Colonic mucosa (tissue), 4 donors: Measurements from ENCODE around the gene SHROOM1. TPM values are rescaled to one million over a fixed set of nuclear protein-coding genes. Genes with fewer than 3 reads are reported as not detected.

Source experiments
- DNase-seq: peaks from one replicate; pipeline ENCODE4 v3.0.0-alpha.2; 2020
- H3K27ac ChIP-seq: fragments of 200-600 bp; one replicate; pipeline ENCODE4 v1.8.0; 2021
- H3K27me3 ChIP-seq: fragments of 200-600 bp; one replicate; pipeline ENCODE4 v1.8.0; 2021
- H3K36me3 ChIP-seq: fragments of 200-600 bp; one replicate; pipeline ENCODE4 v1.8.0; 2021
- H3K4me1 ChIP-seq: fragments of 200-600 bp; one replicate; pipeline ENCODE4 v1.8.0; 2021; ENCODE audit warnings: mild to moderate bottlenecking
- H3K4me3 ChIP-seq: fragments of 200-600 bp; one replicate; pipeline ENCODE4 v1.8.0; 2021
- H3K9ac ChIP-seq, 2 donors: one replicate each; pipeline ENCODE4 v1.7.0; 2013; ENCODE audit warnings: control low read depth in 2 of 2, low read depth in 2 of 2, low read length in 2 of 2
- H3K9me3 ChIP-seq: fragments of 200-600 bp; one replicate; pipeline ENCODE4 v1.8.0; 2021
- intact Hi-C: fragments of 100-400 bp; cut with DNase I; formaldehyde crosslinking; loops from one replicate; pipeline ENCODE4 v1.14.1; 2022
- total RNA-seq, 2 donors: library from RNA; stranded (reverse); fragmentation: NEBNext Ultra II Directional in 1 of 2; extraction: Animal tissue kit (Norgen Biotek cat#: 25700) in 1 of 2; gene quantifications; one replicate each; pipeline ENCODE4 v1.2.1, GENCODE V29; 2021
- TF ChIP-seq, protein P1 (sequence below): fragments of 200-600 bp; IDR thresholded peaks from one replicate; pipeline ENCODE4 v1.8.0; 2022; ENCODE audit warnings: antibody characterized with exemption, mild to moderate bottlenecking
- donor health status: healthy.
- donor health status: DM: no; HTN: no; CAD: no.
- donor health status: DM: no; HTN: no; CAD: no.

SHROOM1 gene
- total RNA-seq, 2 donors from 2014 or later: 36.9 to 64.1 TPM

DNA sequence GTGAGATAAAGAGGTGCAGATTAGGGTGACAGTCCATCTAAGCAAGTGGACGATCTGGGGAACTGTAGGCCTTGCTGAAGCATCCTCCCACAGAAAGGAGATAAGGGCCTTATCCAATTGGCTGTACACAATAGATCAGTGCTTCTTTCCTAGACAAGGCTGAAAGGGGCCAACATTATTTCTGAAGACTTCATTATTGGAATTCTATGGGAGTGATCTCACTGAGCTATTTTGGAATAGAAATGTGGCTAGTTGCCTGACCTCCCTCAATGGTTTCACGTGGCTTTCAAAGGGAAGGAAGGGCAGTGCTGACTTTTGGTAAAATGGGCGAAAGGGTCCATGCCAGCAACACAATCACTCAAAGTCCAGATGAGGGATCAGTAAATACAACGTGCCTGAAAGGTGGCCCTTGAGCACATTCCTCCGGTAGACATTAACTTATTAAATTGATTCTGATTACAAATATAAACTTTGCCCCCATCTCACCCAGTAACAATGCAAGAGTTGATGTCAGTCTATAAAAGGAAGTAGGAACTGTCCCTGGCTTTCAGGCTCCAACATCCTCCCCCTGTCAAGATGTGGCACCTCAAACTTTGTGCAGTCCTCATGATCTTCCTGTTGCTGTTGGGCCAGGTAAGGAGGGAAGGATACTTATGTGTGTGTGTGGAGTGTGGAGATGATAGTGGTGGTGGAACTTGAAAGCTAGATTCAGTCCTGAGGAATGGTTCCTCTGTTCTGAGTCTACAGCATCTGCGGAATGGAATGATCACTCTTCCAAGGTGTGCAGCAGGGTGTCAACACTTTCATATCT is 42.9 kb upstream of the SHROOM1 start, which contains the start of gene LEAP2:
TSS of gene LEAP2 (plus strand) at position 550 of the 811 bp plus-strand sequence. CDS start at position 577, 27 bp downstream.
- TF ChIP-seq, protein P1, sequence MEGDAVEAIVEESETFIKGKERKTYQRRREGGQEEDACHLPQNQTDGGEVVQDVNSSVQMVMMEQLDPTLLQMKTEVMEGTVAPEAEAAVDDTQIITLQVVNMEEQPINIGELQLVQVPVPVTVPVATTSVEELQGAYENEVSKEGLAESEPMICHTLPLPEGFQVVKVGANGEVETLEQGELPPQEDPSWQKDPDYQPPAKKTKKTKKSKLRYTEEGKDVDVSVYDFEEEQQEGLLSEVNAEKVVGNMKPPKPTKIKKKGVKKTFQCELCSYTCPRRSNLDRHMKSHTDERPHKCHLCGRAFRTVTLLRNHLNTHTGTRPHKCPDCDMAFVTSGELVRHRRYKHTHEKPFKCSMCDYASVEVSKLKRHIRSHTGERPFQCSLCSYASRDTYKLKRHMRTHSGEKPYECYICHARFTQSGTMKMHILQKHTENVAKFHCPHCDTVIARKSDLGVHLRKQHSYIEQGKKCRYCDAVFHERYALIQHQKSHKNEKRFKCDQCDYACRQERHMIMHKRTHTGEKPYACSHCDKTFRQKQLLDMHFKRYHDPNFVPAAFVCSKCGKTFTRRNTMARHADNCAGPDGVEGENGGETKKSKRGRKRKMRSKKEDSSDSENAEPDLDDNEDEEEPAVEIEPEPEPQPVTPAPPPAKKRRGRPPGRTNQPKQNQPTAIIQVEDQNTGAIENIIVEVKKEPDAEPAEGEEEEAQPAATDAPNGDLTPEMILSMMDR: no peak
- Histone ChIP-seq H3K27ac (peak within 1 kb of the TSS; percentile 51), H3K36me3 (no peaks in the 10 kb centered on the region), H3K9me3 (no peaks in the 10 kb centered on the region), H3K9ac (no peak within 1 kb of the TSS), H3K27me3 (no peaks in the 10 kb centered on the region), H3K4me1 (no peaks in the 10 kb centered on the region), H3K4me3 (no peak within 1 kb of the TSS)
- DNase-seq: no peak
- intact Hi-C loops: no loop called here

DNA sequence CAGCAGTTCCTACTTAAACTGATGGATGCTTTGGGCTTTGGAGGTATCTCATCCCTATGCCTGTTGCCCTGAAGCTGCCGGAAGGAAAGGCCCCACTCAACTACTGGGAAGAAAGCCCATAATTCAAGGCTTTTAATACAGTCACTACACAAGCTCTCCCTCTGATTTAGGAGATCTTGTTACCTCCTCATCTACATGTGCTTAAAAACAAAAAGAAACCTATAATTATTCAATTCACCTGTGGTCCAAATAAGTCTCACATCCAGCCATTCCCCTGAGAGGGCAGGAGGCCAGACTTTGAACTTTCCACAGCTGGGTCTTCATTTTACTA is 42.3 kb upstream of the SHROOM1 start:
- intact Hi-C loops: no loop called here
- no peaks in the 10 kb centered on the region for H3K36me3 ChIP-seq

DNA sequence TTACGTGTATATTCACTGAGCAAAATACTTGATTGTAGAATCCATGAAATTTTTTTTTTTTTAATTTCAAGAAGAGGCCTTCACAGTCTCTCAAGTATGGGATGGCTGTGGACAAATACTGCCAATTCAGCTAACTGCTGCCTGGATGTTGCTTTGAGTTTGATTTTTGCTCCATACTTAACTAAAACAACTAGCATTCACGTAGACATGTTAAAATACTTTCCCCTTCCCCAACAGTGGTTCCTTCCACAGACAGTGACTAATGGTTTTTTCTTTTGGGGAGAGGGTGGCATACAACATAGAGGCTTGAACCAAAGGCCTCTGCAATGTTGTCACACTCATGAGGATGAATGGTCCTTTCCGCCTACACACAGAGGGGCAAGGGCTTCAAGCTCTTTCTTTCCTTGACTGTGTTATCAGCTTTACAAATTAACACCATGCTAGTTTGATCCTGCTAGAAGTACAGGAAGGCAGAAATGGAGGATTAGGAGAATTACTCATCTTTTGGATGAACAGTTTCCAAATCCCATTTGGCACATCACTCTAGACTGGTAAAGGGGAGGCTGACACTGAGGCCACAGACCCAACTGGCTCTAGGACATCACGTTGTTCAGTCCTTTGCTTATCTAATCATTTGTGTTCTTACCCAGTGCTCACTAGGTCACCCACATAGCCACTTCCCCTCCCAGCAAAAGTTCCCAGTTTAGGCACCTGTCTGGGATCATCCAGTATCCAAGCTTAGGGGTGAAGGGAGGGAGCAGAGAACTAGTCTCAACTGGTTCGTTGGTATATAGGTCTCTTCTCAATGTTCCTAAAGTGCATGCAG is 41.2 kb upstream of the SHROOM1 start:
- H3K27ac ChIP-seq: no peak overlapping the region
- H3K27me3 ChIP-seq: no peaks in the 10 kb centered on the region
- TF ChIP-seq, protein P1: no peak
- peaks cover 7% of the 10 kb centered on the region for H3K4me1 ChIP-seq
- H3K9me3 ChIP-seq: no peaks in the 10 kb centered on the region
- H3K36me3 ChIP-seq: no peaks in the 10 kb centered on the region
- no peak overlapping the region for H3K4me3 ChIP-seq
- intact Hi-C loops: no loop called here
- H3K9ac ChIP-seq: no peak overlapping the region
- no peak for DNase-seq

More for the DNA sequence above, 42.3 kb upstream of the SHROOM1 start:
- TF ChIP-seq, protein P1: no peak
- H3K9me3 ChIP-seq: no peaks in the 10 kb centered on the region
- no peak overlapping the region for H3K4me3 ChIP-seq
- no peaks in the 10 kb centered on the region for H3K27me3 ChIP-seq
- H3K27ac ChIP-seq: peak overlapping the region; percentile 51
- H3K9ac ChIP-seq: no peak overlapping the region
- no peak for DNase-seq
- peaks cover 2% of the 10 kb centered on the region for H3K4me1 ChIP-seq

DNA sequence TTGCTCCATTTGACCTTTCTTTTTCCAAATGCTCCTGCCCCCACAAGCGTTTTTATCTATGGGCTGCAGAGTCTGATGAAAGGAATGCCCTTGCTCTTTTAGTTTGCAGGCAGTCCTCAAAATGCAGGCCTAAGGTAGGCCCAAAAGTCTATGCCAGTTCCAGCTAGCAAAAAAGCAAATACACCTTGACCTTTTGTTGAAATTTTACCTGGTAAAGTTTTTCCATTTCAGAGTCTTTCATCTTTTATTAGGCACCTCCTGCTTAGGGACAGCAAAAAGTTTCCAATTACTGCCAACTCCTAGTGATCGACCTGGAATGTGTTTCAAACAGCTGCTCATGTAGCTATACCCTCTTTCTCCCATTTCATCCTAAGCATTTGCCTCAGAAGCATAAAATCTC is 40.4 kb upstream of the SHROOM1 start:
- no peak for DNase-seq
- Histone ChIP-seq H3K9me3 (no peaks in the 10 kb centered on the region), H3K27ac (no peak overlapping the region), H3K36me3 (no peaks in the 10 kb centered on the region), H3K27me3 (no peaks in the 10 kb centered on the region), H3K4me3 (no peak overlapping the region), H3K9ac (no peak overlapping the region), H3K4me1 (peaks cover 7% of the 10 kb centered on the region)
- TF ChIP-seq, protein P1: no peak
- intact Hi-C loops: no loop called here

DNA sequence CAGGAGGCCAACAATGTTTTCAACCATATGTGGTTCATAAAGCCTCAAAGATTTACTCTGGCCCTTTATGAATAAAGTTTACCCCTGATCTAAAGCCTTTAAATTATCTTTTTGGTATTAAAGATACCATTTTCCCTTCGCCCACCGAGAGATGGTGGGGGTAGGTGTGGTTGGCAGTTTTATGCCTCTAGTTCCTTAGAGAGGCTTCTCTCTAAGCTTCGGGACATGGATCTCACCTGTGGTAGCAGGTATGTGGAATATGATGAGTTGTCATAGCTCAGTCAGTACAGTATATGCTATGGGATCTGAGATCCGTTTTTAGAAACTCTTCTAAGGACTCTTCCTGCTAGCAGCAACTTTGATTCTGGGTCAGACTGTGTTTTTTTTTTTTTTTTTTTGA is 38.3 kb upstream of the SHROOM1 start:
- H3K27ac ChIP-seq: no peak overlapping the region
- H3K9ac ChIP-seq: no peak overlapping the region
- H3K36me3 ChIP-seq: no peaks in the 10 kb centered on the region
- no peaks in the 10 kb centered on the region for H3K9me3 ChIP-seq
- DNase-seq: no peak
- H3K4me3 ChIP-seq: no peak overlapping the region
- intact Hi-C loops: loop anchor here (5.0 kb wide), 1 partner anchor 36 kb away; the partner anchor contains the start of gene SHROOM1
- TF ChIP-seq, protein P1: no peak
- H3K27me3 ChIP-seq: no peaks in the 10 kb centered on the region
- H3K4me1 ChIP-seq: peaks cover 7% of the 10 kb centered on the region
